Mucosa of rectum (tissue), 2 donors: ENCODE results near the gene EPB41L4B.

ENCODE experiments used
- H3K27ac ChIP-seq, 2 donors: one replicate each; pipeline ENCODE4 v1.7.0; 2013; ENCODE audit warnings: inconsistent platforms in 2 of 2, low read depth in 2 of 2, low read length in 2 of 2
- H3K27me3 ChIP-seq, 2 donors: one replicate each; pipeline ENCODE4 v1.7.0; 2013; ENCODE audit warnings: low read length in 2 of 2; ENCODE audit not compliant: control insufficient read depth in 2 of 2, insufficient read depth in 2 of 2
- H3K36me3 ChIP-seq, 2 donors: one replicate each; pipeline ENCODE4 v1.7.0; 2013; ENCODE audit warnings: low read length in 2 of 2; ENCODE audit not compliant: control insufficient read depth in 2 of 2, insufficient read depth in 2 of 2
- H3K4me1 ChIP-seq, 2 donors: one replicate each; pipeline ENCODE4 v1.7.0; 2013; ENCODE audit warnings: low read length in 2 of 2, mild to moderate bottlenecking in 1 of 2; ENCODE audit not compliant: control insufficient read depth in 2 of 2, insufficient read depth in 2 of 2
- H3K4me3 ChIP-seq, 2 donors: one replicate each; pipeline ENCODE4 v1.7.0; 2013; ENCODE audit warnings: low read length in 2 of 2
- H3K9ac ChIP-seq, 2 donors: one replicate each; pipeline ENCODE4 v1.7.0; 2013; ENCODE audit warnings: low read length in 2 of 2, low read depth in 1 of 2, mild to moderate bottlenecking in 1 of 2
- H3K9me3 ChIP-seq, 2 donors: one replicate each; pipeline ENCODE4 v1.7.0; 2013; ENCODE audit warnings: low read length in 2 of 2; ENCODE audit not compliant: control insufficient read depth in 2 of 2
- donor health status: healthy.
- donor health status: Normal muscosa, but diverticular disease.

The EPB41L4B gene

GRCh38 chr9:109323771-109324170 lies 2.9 kb upstream of the EPB41L4B start:
- H3K9ac ChIP-seq, result no peak overlapping the region
- H3K27me3 ChIP-seq, result peaks cover 0 to 2% of the 10 kb centered on the region in 2 donors
- no peaks in the 10 kb centered on the region for H3K36me3 ChIP-seq

DNA sequence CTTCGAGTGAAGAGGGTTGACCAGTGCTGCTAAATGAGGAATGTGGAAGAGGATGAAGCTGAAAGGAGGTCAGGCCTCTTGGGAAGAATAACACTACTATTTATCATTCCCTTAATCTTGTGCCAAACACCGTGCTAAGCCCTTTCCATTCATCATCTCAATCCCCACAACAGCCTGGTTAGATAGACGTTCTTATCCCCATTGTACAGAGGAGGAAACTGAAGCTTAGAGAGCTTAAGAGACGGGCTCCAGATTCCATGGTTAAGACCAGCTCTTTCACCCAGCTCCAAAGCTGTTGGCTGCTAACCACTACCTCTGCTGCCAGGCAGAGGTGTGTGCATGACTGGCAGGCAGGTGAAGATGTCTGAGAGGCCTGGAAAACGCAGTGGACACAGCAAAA lies 868 bp upstream of the EPB41L4B start:
- Histone ChIP-seq H3K27me3 (peaks cover 2 to 8% of the 10 kb centered on the region in 2 donors), H3K4me3 (no peak overlapping the region), H3K9me3 (no peaks in the 10 kb centered on the region), H3K36me3 (no peaks in the 10 kb centered on the region), H3K4me1 (peaks cover 18 to 25% of the 10 kb centered on the region in 2 donors), H3K27ac (no peak overlapping the region), H3K9ac (no peak overlapping the region)

More at GRCh38 chr9:109323771-109324170, 2.9 kb upstream of the EPB41L4B start:
- Histone ChIP-seq H3K9me3 (no peaks in the 10 kb centered on the region), H3K4me1 (peaks cover 5 to 7% of the 10 kb centered on the region in 2 donors), H3K27ac (no peak overlapping the region), H3K4me3 (no peak overlapping the region)

DNA sequence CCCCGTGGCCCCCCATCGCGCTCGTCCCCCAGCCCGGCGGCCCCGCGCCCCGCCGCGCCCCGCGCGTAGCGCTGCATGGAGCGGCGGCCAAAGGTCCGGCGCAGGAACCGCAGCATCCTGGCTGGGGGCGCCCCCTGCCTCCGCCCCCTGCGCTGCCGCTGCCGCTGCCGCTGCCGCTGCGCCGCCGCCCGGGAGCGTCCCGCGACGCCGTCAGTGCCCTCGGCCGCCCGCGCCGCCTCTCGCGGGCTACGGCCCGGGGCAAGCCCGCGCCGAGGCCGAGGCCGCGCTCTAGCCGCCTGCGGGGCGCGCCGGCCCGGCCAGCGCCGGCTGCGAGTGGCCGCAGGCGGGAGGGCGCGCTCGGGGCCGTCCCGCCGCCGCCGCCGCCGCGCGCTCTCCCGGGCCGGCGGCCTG lies 523 bp downstream of the EPB41L4B start:
- H3K36me3 ChIP-seq, result no peaks in the 10 kb centered on the region
- H3K4me3 ChIP-seq, result no peak overlapping the region
- H3K9ac ChIP-seq, result peak overlapping the region in 1 of 2 donors; percentile 82
- peaks cover 25 to 37% of the 10 kb centered on the region in 2 donors for H3K4me1 ChIP-seq
- H3K27ac ChIP-seq, result no peak overlapping the region
- H3K9me3 ChIP-seq, result no peaks in the 10 kb centered on the region
- peaks cover 2 to 8% of the 10 kb centered on the region in 2 donors for H3K27me3 ChIP-seq

GRCh38 chr9:109319626-109320241 lies 1.1 kb downstream of the EPB41L4B start:
- H3K9ac ChIP-seq, result peak overlapping the region; percentile 80 to 82
- peaks cover 2 to 8% of the 10 kb centered on the region in 2 donors for H3K27me3 ChIP-seq
- H3K9me3 ChIP-seq, result no peaks in the 10 kb centered on the region
- H3K27ac ChIP-seq, result peak overlapping the region; percentile 89 to 93
- H3K4me3 ChIP-seq, result peak overlapping the region; percentile 76 to 82
- peaks cover 28 to 43% of the 10 kb centered on the region in 2 donors for H3K4me1 ChIP-seq
- H3K36me3 ChIP-seq, result no peaks in the 10 kb centered on the region

- Histone ChIP-seq H3K4me3 (peak overlapping the region; percentile 76 to 82), H3K4me1 (peaks cover 33 to 49% of the 10 kb centered on the region in 2 donors), H3K27ac (peak overlapping the region; percentile 89 to 93), H3K9me3 (no peaks in the 10 kb centered on the region), H3K27me3 (peaks cover 2 to 8% of the 10 kb centered on the region in 2 donors), H3K36me3 (no peaks in the 10 kb centered on the region), H3K9ac (peak overlapping the region; percentile 80 to 82)
Observed at GRCh38 chr9:109319017-109319625, 1.7 kb downstream of the EPB41L4B start.

DNA sequence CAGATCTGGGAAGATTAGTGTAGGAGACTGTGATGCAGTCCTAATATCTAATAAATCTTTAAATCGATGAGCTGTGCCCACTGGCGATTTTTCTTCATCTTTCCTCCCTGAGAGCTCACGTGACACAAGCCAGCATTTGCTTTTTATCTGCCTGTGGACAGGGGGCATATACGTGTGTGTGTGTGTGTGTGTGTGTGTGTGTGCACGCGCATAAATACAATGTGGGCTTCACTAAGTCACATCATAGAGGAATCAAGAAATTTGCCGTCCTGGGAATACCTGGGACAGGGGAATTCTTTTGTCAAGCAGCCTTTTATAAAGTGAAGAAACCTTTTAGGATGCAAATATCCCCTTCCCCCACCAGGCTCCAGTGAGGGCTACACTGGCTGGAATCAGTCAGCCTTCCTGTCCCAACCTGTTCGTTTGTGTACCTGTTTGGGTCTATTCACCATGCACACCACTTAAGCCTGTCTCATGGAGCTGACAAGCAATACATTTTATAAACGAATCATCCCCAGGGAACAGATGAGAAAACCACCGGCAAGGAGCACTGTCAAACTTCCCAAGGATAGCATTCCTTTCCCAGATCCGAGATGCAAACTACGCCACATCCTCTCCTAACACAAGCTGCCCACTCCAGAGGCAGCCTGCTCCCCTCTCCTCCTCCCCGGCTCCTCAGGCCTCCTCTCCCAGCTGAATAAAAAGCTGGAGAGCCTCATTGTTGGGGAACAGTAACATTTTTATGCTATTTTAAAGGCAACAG lies 2.7 kb downstream of the EPB41L4B start:
- Histone ChIP-seq H3K36me3 (no peaks in the 10 kb centered on the region), H3K4me3 (peak overlapping the region; percentile 76 to 82), H3K9ac (peak overlapping the region; percentile 74 to 82), H3K4me1 (peaks cover 40 to 58% of the 10 kb centered on the region in 2 donors), H3K9me3 (no peaks in the 10 kb centered on the region), H3K27me3 (peaks cover 2 to 8% of the 10 kb centered on the region in 2 donors), H3K27ac (peak overlapping the region; percentile 89 to 93)

DNA sequence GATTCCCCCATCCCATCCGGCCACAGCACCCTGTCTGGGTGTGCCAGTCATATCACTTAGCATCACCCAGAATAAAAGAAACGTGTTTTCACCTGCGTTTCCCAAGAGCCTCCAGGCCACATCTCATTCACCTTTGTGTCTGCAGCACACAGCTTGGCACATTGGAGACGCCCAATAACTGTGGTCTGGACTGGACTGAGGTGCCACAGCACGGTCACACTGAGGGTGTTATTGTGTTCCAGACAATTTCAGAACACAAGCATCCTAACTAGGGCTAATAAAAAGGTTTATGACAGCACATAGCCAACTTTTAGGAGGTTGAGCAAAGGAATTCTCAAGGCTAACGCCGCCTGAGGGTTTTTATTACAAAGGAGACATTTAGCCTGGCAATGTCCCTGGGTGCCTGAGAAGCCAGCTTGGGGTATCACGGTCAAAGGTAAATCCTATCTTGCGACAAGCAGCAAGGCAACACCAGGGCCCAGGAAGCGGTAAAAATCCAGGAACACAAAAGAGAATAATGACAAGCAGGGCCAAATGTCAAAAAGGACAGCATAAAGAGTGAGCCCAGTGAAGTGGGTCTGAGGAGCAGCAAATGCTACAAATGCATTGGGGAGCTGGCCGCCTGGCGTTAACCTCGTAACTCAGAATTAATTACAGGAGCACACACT lies 3.4 kb downstream of the EPB41L4B start:
- Histone ChIP-seq H3K27ac (peak overlapping the region; percentile 89 to 93), H3K4me3 (peak overlapping the region; percentile 76 to 82), H3K9ac (peak overlapping the region; percentile 74 to 82), H3K27me3 (peaks cover 2 to 8% of the 10 kb centered on the region in 2 donors), H3K4me1 (peaks cover 40 to 64% of the 10 kb centered on the region in 2 donors), H3K9me3 (no peaks in the 10 kb centered on the region), H3K36me3 (no peaks in the 10 kb centered on the region)

- H3K4me1 ChIP-seq, result peaks cover 38 to 63% of the 10 kb centered on the region in 2 donors
- no peaks in the 10 kb centered on the region for H3K9me3 ChIP-seq
- H3K36me3 ChIP-seq, result no peaks in the 10 kb centered on the region
- peaks cover 2 to 8% of the 10 kb centered on the region in 2 donors for H3K27me3 ChIP-seq
- H3K4me3 ChIP-seq, result peak overlapping the region in 1 of 2 donors; percentile 20
- peak overlapping the region; percentile 89 to 93 for H3K27ac ChIP-seq
- H3K9ac ChIP-seq, result peak overlapping the region; percentile 24 to 82
Observed at GRCh38 chr9:109316207-109316640, 4.6 kb downstream of the EPB41L4B start.

DNA sequence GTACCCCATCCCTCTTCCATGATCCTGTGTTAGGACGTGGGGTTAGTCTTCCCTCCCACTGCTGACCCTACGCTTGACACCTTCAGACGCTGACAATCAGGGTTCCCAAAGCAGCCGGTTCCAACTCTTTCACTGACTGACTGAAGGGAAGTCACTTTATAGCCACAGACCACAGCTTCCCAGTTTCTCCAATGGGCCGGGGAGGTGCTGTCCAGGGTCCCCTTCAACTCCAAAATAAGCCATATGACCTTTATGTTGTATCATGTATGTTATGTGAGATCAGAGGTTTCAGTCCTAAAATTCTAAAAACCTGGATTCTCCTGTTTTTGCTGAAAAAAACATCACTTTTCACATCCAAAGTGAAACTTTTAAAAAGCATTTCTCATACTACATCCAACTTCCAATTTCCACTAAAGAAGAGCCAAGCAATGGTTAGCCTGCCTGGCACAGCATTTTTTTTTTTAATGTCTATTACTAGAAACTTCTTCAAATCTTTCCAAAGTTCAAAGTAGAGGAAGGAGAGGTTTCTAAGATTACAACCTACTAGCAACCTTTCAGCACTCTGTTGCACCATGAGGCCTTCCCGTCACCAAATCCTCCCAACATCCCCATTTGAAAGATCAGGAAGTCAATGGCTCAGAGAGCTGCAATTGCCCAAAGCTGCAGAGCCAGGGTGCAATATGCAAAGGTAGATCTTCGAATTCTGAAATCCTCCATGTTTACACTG lies 5.2 kb downstream of the EPB41L4B start:
- Histone ChIP-seq H3K27me3 (peaks cover 2 to 8% of the 10 kb centered on the region in 2 donors), H3K9me3 (no peaks in the 10 kb centered on the region), H3K27ac (peak overlapping the region; percentile 89 to 93), H3K36me3 (no peaks in the 10 kb centered on the region), H3K4me1 (peaks cover 36 to 61% of the 10 kb centered on the region in 2 donors), H3K4me3 (peak overlapping the region in 1 of 2 donors; percentile 20), H3K9ac (peak overlapping the region in 1 of 2 donors; percentile 82)
